NCI-H2107 treated with DMSO at 0.1 percent for 48 hours (cell line): Measurements from ENCODE around the gene KIF1B.
"Not testable (repeated sequence)": the region's sequence is repeated elsewhere in the genome, so short reads cannot be mapped to it uniquely, and the experiment has no call there.

ENCODE experiments used
- DNase-seq: peaks from one replicate; lab custom pipeline; 2025; ENCODE audit not compliant: unreplicated experiment; lab: John Stamatoyannopoulos, UW

Gene KIF1B

DNA sequence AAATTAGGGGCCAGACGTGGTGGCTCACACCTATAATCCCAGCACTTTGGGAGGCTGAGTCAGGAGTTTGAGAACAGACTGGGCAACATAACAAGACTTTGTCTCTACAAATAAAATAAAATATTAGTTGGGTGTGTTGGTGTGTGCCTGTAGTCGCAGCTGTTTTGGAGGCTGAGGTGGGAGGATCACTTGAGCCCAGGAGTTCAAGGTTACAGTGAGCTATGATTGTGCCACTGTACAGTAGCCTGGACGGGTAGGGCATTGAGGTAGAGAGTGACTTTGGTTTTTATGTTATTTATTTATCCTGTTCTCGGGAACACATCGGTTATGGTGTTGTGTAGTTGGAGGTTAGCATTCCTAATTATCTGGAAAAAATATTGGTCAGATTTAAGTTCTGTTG, 19.5 kb downstream of the KIF1B start:
- DNase-seq = no peak

- DNase-seq = no peak
These were observed 21.8 kb downstream of the KIF1B start for GRCh38 chr1:10232163-10232562.

DNA sequence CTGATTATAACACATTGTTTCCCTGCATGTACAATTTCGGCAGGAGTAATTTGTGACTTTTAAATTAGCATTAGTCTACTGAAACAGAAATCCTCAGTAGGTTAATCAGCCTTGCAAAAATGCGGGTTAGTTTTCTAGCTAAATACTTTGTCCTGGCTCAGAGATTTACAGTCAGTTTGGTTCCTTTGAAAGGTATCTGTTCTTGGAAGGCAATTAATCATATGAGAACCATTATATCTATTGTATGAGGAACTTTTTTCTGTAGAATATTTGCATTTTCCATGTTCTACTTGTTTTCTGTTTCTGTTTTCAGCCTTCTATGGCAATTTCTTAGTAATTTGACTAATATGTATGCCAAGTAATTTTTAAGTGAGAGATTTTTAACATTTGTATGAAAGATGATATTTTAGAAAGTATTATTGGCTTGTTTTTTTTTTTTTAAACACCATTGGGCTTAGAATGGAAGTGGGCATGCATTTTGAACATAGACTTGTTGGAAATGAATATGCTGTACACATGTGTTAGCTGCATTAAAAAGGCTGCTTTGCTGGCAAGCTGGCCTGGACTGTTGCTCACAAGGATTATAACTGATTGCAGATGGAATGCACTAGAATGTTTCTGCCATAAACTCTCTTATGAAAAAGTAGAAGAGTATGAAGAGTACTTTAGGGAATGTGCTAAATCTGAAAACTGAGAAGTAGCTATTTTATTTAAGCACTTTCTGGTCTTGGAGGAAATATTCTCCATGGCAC, 26.2 kb downstream of the KIF1B start:
- no peak for DNase-seq

DNA sequence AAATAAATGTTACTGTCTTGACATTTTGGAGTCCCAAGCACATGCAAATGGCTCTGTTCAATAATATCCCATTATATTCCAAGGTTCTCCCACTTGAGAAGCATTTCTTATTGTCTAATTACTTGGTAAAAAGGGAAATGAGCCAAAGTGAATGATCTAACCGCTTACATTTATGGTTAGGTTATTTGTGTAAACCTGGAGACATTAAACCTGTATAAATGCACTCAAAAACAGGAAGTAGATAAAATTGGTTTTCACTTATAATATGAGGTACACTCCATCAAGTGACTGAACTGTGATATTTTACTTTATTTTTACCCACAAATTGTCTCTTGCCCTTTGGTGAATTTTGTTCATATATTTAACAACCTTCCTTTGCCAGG, 26.8 kb downstream of the KIF1B start:
- DNase-seq = no peak

GRCh38 chr1:10242135-10242534, 31.8 kb downstream of the KIF1B start:
- DNase-seq = no peak

DNA sequence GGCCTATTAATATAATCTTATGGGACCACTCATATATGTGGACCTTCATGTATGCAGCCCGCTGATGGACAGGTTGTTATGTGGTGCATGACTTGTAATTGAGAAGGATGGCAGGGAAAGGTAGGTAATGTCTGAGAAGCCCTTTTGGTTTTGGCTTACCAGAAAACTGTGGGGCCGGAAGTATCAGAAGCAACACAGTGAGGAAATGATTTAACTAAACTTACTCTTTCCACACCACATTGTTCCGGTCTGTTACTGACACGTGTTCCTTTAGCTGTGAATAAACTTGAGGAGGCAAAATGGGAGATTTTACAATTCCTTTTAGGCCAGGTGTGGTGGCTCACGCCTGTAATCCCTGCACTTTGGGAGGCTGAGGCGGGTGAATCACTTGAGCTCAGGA, 32.4 kb downstream of the KIF1B start:
- no peak for DNase-seq

DNA sequence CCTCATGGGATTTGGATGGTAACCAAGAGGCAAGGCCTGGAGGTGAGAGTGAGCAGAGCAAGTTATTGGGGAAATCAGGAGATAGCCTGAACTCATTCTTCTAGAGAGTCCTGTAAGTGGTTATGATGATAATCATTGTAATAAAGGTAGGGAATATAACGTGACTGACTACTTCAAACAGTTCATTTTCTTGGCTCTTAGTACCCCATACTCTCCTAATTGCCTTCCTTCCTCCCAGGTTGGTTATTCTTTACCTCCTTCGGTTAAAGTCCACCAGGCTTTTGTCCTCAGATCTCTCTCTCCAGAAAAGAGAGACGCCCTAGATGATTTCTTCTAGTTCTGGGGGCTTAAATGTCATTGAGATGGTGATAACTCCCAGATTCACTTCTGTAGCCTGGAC, 35.3 kb downstream of the KIF1B start:
- DNase-seq = no peak

GRCh38 chr1:10249808-10250457, 39.6 kb downstream of the KIF1B start:
- no peak for DNase-seq

- no peak for DNase-seq
These were observed 40.3 kb downstream of the KIF1B start for GRCh38 chr1:10250663-10251062.

GRCh38 chr1:10251325-10252108, 41.1 kb downstream of the KIF1B start:
- DNase-seq = not testable (repeated sequence)

GRCh38 chr1:10252508-10252907, 42.1 kb downstream of the KIF1B start:
- no peak for DNase-seq

DNA sequence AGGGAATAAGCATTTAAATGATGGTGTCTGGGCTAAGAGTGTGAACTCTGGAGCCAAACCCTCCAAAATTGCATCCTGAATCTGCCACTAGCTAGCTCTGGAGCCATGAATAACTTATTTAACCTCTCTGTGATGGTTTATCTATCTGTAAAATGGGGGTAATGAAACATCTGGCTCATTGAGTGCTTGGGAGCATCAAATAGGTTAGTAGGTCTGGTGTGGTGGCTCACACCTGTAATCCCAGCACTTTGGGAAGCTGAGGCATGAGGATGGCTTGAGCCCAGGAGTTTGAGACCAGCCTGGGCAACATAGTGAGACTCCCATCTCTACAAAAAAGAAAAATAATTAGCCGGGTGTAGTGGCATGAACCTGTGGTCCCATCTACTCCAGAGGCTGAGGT, 42.8 kb downstream of the KIF1B start:
- no peak for DNase-seq

GRCh38 chr1:10253755-10254154, 43.4 kb downstream of the KIF1B start:
- no peak for DNase-seq

- DNase-seq = no peak
These were observed 47.5 kb downstream of the KIF1B start for GRCh38 chr1:10257851-10258250.

DNA sequence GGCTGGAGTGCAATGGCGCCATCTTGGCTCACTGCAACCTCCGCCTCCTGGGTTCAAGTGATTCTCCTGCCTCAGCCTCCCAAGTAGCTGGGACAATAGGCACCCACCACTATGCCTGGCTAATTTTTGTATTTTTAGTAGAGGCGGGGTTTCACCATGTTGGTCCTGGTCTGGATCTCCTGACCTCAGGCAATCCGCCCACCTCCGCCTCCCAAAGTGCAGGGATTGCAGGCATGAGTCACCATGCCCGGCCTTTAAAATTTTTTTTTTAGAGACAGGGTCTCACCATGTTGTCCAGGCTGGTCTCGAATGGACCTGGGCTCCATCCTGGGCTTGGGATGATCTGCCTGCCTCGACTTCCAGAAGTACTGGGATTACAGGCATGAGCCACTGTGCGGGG, 49.2 kb downstream of the KIF1B start:
- DNase-seq = not testable (repeated sequence)

GRCh38 chr1:10263450-10264082, 53.2 kb downstream of the KIF1B start:
- no peak for DNase-seq

- DNase-seq = no peak
These were observed 54.7 kb downstream of the KIF1B start for GRCh38 chr1:10265027-10265426.

DNA sequence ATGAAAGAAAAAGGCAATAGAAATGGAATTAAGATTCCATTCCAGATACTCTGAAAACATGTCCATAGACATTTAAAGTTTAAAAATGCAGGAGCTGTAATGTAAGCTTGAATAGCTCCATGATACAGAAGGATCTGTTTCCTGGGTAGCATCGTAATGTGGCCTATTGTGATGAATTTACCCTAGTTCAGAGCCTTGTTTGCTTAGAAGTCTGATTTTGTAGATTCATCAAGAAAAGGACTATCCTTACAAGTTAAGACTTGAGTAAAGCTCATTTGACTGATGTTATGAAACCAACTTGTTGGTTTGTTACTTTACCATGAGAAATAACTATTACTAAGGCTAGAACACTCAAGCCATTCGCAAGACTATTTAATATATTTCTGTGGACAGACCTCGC, 55.5 kb downstream of the KIF1B start:
- no peak for DNase-seq

- no peak for DNase-seq
These were observed 56.9 kb downstream of the KIF1B start for GRCh38 chr1:10267319-10267718.

- no peak for DNase-seq
These were observed 57.6 kb downstream of the KIF1B start for GRCh38 chr1:10267921-10268320.

DNA sequence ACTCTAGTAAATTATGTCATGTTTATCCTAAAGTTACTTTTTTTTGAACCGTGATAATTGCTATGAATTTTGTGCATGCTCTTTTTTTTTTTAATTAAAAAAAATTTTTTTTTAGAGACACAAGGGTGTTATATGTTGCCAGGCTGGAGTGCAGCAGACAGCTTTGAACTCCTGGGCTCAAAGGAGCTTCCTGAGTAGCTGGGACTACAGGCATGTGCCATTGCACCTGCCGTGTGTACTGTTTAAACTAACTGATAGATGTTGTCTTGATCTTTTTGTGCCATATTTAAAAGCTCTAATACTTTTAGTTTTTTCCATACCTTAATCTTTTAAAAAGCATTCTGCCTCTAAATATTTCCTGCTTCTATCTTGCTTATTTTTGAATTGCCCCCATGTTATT, 60.7 kb downstream of the KIF1B start:
- no peak for DNase-seq

GRCh38 chr1:10271869-10272268, 61.5 kb downstream of the KIF1B start:
- DNase-seq = no peak
